NCI-H2107 (cell line): ENCODE data around the gene CDH20.

ENCODE experiments used
- DNase-seq: peaks from one replicate; lab custom pipeline; 2025; lab: John Stamatoyannopoulos, UW

The CDH20 gene

DNA sequence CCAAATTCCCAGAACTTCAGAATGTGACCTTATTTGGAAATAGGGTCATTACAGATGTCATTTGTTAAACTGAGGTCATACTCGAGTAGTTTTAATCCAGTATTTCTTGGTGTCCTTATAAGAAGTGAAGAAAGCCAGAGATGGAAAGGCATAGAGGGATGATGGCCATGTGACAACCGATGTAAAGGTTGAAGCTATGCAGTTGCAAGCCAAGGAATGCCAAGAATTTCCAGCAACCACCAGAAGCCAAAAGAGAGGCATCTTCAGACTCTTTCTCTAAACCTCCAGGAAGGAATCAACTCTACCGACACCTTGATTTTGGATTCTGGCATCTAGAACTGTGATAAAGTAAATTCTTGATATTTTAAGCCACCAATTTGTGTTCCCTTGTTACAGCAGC is 242.2 kb downstream of the CDH20 start:
- no peak for DNase-seq

DNA sequence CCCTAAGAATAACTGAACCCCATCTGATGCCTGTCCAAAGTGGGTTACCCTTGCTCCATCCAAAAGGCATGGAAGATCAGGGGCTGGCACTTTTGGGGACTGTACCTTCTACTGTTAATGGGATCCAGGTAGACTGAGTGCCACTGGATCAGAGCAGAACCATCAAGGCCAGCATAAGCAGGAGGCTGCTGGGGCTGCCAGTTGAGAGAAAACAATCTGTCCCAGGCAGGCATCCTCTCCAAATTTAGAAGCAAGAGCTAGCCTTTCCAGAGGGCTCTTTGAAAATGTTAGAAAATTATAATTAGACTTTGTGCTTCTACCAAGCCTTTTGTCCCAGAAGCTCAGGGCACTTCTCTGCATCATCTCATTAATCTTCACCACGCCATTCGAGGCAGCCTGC is 245.6 kb downstream of the CDH20 start:
- no peak for DNase-seq

DNA sequence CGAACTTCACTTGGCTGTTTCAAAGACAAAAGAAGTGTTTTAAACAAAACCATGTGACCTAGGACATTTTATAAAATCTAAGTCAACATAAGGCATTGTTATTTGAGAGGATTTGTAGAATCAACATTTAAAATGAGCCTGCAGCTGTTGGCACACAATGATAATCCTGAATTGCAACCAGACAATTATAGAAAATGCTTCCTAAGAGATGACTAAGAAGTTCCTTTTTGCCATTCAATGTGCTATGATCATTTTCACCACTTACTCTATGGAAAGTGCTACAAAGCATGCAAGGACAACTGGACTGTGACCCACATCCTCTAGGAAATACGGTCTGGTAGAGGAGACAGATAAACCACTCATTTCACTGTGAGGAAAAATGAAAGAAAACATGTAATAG is 246.4 kb downstream of the CDH20 start:
- no peak for DNase-seq

DNA sequence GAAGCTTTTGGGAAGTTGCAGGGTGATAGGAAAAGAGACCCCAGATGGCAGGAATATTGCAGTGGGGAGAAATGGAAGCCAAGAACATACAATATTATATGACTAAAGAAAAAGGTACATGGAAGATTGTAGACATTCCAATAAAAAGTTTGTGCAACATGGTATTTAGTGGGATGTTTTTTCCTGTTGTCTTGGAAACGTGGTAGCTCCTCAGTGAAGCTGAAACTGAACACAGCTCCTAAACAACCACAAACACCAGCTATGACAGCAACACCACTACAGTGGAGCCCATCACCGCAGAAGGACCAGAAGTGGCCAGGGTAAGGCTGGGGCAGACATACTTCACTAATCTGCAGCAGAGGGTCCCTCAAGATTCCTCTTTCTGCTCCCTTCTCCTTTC is 246.8 kb downstream of the CDH20 start:
- no peak for DNase-seq

DNA sequence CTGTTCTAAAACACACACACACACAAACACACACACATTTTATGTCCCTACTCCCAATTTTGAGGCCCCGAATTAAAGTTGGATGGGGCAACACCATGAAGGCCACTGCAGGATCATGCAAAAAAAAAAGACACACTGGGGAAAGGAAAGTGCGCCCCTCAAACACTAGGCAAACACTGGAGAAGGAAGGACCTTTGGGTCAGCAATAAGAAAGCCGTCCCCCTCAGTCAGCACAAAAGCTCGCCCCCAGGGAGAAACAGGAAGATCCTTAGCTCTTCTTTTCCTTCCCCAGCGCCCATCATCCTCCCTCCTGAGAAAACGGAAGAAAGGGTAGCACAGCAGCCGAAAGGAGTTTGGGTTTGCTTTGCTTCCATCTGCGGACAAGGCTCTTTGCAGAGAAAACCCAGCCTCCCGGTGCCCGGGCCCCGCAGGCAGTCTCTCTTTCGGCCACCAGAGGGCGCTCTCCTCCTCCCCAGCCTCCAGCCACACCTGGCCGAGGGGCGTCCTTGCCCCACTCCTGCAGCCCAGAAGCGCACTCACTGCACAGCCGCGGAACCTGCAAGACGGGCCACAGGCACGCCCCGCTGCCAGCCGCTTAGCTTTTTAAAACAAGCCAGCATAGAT is 248.5 kb downstream of the CDH20 start:
- DNase-seq = peak; percentile 13

DNA sequence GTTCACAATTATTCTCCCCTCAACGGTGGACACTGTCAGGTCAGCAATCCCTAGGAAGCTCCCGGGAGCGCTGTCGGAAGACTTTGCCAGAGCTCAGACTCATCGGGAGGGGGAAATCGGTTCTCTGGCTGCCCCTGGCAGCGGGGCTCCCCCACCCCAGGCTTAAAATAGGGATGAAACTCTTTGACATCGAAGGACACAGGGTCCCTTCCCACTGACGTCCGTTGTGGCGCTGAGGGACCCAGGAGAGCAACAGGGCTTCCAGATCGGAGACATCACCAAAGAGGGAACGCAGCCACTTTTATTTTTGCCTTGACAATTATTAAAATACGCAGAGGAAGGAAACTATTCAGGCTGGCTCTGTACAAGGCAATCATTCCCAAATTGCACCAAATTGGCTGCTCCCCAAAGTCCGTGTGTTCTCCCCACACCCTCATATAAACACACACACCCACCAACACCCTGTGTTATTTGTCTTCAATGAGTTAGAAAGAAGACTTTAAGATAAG is 249.0 kb downstream of the CDH20 start:
- no peak for DNase-seq

DNA sequence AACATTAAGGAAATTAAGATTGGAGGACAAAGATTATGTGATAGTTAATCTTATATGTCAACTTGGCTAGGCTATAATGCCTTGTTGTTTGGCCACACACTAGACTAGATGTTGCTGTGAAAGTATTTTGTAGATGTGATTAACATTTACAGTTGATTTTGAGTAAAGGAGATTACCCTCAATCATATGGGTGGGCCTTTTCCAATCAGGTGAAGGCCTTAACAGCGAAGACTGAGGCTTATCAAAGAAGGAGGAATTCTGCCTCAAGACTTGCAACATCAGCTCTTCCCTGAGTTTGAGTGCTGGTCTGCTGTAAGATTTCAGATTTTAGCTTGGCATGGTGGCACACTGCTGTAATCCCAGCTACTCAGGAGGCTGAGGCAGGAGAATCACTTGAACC is 250.3 kb downstream of the CDH20 start:
- DNase-seq = no peak

DNA sequence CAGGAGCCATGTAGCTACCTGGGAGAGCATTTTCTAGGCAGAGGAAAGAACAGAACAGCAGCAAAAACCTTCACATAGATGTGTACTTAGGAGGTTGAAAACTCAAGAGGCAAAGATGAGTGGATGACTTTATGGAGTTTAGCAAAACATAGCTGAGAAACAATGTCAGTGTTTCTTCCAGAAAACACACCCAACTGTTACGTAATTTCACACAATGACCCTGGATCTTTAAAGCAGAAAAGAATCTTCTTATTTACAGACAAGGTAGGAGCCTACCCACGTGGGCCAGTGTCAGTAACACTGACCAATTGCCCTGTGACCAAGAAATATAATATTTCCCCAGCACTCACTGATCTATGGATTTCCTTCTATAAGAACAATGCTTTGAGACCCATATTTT is 254.6 kb downstream of the CDH20 start:
- DNase-seq = no peak

DNA sequence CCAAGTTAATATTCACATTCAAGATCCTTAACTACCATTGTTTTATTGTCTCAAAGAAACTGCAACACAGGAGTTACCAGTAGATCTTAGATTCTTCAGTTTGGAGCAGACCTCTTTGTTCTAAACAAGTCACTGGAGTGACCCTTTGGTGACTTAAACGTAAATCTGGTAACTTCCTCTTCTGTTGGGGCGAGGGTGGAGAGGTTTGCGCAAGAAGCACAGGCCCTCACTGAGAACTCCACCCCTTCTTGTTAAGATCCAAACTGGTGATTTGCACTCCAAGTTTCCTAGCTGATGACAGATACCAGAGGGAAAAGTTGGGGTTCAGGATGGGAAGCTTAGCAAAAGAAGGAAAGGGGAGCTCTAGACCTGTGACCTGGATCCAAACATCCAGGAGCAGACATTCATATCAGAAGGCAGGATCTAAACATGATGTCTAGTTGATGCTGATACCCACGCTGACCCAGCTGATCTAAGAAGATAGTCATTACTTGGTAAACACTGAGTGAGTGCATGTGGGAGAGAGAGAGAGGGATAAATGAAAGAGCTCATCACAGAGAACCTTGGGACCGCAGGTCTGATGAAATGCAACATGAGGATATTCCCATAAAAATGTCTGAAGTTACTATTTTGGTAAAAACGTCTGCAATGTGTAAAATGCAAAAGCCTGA is 256.0 kb downstream of the CDH20 start:
- DNase-seq = no peak

DNA sequence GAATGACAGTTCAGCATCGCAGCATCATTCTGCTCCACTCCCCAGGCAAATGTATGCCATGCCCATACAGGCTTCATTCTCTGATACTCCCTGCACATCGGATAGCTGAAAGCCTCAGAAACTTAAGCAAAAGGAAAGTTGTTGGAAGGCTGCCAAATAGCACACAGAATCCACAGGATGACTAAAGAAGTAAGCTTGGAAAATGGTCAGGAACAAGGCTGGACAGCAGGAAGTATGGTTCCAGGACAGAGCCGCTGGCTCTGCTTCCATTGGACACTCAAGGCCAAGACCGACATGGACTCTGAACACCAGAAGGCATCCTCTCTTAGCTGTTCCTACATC is 256.5 kb downstream of the CDH20 start:
- no peak for DNase-seq

DNA sequence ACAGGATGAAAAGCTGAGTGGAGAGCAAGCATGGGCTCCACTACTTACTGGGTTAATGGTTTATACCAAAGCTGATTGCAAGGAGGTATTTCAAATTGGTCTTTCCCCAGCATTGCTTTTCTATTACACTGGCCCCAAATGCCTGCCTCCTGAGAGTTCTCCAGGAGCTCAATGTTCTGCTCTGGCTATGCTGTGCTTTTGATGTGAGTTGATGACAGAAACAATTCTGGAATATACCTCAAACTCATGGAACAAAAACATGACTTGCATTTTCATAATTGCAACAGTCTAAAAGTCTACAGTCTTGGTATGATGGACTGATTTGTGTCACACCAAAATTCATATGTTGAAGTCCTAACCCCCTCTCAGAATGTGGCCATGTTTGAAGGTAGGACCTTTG is 258.0 kb downstream of the CDH20 start:
- no peak for DNase-seq

DNA sequence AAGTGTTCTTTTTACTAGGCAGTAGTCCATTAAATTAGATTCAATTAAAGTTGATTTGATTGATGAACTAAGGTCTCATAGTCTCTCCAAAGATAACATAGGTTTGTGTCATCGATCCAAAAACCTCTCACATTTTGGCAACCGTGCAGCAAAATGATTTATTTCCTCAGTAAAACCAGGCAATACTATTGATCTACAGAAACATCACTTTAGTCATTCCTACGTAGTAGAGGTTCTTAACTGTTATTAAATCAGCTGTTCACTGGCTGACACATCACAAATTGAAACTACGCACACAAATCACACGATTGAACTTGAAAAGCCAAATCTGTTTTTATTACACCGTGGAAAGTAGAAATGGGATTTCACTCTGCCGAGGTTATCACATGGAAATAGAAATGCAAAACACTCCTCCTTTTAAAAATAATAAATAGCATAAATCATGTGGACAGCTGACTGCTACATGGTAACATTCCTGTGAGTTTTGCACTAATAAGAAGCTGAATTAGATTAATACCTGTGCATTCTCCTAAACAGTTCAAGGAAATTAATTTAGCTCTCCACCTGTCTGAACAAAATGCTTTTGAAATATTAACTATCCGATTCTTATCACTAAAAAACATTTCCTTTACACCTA is 262.5 kb downstream of the CDH20 start:
- DNase-seq = no peak

DNA sequence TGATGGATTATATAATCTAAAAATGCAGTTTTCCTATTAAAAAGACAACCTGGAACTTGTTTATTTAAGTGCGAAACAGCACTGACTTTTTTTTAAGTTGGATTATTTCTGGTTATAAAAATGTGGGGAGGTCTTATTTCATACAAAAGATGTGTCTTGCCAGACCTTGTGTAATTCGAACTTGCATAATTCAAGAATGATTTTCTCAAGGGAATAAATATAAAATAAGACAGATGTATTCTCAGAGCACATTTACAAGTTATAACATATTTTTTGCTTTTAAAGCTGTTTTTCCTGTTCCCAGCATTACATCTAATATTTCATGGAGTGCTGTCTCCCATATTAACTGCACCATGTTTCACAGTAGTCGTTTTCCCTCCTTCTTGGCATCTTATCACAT is 263.1 kb downstream of the CDH20 start:
- DNase-seq = no peak

DNA sequence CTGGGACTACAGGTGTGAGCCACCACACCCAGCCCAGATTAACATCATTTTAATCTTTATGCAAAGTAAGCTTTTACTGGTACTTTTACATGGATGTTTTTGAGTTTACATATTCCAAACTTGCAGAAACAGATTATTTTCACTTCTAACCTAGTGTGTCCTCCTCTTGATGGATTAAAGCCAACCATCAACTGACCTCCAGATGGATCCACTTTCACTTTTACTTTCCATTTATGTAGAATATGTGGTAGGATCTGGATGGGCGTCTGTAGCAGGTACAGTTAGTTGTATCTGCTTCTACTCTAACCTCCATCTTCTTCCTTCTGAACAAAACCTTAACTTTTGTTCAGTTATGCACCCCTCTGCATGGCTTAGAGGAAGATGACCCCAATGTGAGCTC is 264.1 kb downstream of the CDH20 start:
- DNase-seq = no peak

DNA sequence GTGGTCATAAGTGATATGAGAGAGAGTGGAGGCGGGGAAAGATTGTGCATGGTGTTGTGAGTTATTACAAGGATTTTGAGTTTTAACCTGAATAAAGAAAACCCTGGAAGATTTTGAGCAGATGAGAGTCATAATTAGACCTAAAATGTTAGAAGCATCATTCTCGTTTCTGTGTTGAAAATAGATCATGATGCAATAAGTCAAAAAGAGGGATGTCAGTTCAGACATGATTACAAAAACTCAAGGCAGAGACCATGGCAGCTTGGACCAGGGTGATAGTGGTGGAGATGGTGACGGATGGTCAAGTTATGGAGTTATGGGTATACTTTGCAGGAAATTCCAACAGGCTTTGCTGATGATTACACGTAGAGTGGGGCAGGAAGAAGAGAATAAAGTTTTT is 267.2 kb downstream of the CDH20 start:
- no peak for DNase-seq

DNA sequence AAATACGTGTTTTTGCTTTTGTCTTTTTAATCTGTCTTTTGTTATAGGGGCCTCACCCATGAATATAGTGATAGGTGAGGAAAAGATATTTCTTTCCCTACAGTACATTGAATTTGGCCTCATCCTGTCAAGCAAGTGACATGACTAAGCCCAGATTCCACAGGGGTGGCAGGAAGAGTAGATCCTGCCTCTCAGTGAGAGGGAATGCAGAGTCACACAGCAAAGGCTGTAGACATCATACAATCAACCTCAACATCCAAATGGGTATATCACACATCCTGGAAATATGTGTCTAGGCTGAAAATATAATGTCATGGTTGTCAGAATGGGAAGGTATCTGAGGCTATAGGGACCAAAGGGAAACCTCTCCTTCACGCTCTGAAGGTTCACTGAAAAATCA is 269.6 kb downstream of the CDH20 start:
- no peak for DNase-seq
